Osteocyte (in vitro differentiated cells): ENCODE results near the gene PKD2L1. TPM values are rescaled to one million over a fixed set of nuclear protein-coding genes. Genes with fewer than 3 reads are reported as not detected.
A peak's percentile ranks its signal among the peaks of the same experiment; 100 is the strongest.

Experiments
- DNase-seq: peaks from one replicate; pipeline ENCODE4 v3.0.0; 2021; ENCODE audit warnings: mixed read lengths; ENCODE audit not compliant: unreplicated experiment; ENCODE audit errors: extremely low spot score
- H3K27ac Mint-ChIP-seq: one replicate; pipeline ENCODE4 v1.8.0; 2021; ENCODE audit warnings: mild to moderate bottlenecking, mixed read lengths; ENCODE audit not compliant: unreplicated experiment
- H3K27me3 Mint-ChIP-seq: one replicate; pipeline ENCODE4 v1.8.0; 2021; ENCODE audit warnings: mixed read lengths; ENCODE audit not compliant: unreplicated experiment
- H3K36me3 Mint-ChIP-seq: one replicate; pipeline ENCODE4 v1.8.0; 2021; ENCODE audit warnings: mixed read lengths; ENCODE audit not compliant: unreplicated experiment
- H3K4me1 Mint-ChIP-seq: one replicate; pipeline ENCODE4 v1.8.0; 2021; ENCODE audit warnings: mixed read lengths; ENCODE audit not compliant: unreplicated experiment
- H3K4me3 Mint-ChIP-seq: one replicate; pipeline ENCODE4 v1.8.0; 2021; ENCODE audit warnings: mild to moderate bottlenecking, moderate library complexity, mixed read lengths; ENCODE audit not compliant: unreplicated experiment
- H3K9me3 Mint-ChIP-seq: one replicate; pipeline ENCODE4 v1.8.0; 2021; ENCODE audit warnings: mixed read lengths; ENCODE audit not compliant: unreplicated experiment
- total RNA-seq: library from RNA; stranded (reverse); gene quantifications from 2 replicates; pipeline ENCODE4 v1.2.1, GENCODE V29; 2021
- TF ChIP-seq, protein P1 (sequence below): fragments of 200-600 bp; sonication (generic); IDR thresholded peaks from 2 replicates; pipeline ENCODE4 v1.5.0; 2021; ENCODE audit warnings: antibody characterized with exemption, mild to moderate bottlenecking, moderate library complexity

PKD2L1 gene
- total RNA-seq, 1 donor from 2014 or later = not detected

DNA sequence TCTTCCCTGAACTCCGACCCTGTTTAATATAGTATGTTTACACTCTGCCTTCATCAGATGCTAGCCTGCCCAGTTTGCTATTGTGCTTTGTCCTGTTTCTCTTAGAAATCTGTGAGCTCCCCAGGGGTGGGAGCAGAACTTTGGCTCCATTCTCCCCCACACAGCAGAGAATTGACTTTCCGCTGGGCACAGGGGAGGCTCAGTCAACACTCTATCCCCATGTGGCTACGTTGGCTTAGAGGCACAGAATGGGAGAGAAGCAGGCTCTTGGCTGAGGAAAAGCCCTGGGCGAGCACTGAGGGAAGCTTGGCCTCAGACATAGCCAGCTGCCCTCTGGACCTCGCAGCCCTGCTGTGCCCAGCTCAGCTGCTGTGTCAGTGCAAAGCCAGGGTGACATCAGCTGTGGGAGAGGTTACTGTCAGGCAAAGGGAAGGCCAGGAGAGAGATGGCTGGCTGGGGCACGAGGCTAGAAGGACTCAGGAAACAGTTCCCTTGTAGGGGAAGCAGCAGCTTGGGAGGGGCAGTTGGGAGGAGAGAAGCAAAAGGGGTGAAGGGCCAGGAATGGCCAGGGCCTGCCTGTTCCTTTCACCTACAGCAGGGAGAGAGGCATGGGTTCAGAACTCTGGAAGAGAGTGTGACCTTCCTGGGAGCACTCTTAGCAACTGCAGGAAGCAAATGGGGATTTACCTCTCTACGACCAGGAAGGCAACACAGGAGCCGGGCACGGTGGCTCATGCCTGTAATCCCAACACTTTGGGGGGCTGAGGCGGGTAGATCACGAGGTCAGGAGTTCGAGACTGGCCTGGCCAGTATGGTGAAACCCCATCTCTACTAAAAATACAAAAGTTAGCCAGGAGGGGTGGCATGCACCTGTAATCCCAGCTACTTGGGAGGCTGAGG, 11.2 kb upstream of the PKD2L1 start:
- Mint-ChIP-seq H3K4me3 (no peak overlapping the region), H3K27me3 (peaks cover 5% of the 10 kb centered on the region), H3K9me3 (no peaks in the 10 kb centered on the region), H3K4me1 (peaks cover 30% of the 10 kb centered on the region), H3K27ac (peak overlapping the region; percentile 16), H3K36me3 (no peaks in the 10 kb centered on the region)
- TF ChIP-seq, protein P1, sequence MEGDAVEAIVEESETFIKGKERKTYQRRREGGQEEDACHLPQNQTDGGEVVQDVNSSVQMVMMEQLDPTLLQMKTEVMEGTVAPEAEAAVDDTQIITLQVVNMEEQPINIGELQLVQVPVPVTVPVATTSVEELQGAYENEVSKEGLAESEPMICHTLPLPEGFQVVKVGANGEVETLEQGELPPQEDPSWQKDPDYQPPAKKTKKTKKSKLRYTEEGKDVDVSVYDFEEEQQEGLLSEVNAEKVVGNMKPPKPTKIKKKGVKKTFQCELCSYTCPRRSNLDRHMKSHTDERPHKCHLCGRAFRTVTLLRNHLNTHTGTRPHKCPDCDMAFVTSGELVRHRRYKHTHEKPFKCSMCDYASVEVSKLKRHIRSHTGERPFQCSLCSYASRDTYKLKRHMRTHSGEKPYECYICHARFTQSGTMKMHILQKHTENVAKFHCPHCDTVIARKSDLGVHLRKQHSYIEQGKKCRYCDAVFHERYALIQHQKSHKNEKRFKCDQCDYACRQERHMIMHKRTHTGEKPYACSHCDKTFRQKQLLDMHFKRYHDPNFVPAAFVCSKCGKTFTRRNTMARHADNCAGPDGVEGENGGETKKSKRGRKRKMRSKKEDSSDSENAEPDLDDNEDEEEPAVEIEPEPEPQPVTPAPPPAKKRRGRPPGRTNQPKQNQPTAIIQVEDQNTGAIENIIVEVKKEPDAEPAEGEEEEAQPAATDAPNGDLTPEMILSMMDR = no peak
- DNase-seq = no peak

DNA sequence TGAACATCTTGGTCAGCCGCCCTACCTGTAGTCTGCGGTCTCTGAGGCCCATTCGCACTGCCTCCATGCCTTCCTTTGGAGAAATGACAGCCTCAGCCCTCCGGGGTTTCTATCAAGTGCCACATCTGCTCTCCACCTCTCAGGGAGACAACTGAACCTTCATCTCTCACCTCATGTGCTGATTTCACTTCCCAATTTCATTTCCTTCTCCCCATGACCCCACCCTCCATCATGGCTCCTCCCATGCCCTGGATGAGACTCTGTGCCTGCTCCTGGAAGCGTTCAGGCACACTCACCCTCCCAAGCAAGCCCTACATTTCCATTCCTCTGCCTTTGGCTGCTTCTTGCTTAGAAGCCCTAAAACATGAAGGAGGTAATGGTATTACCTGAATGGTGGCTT, 9.2 kb upstream of the PKD2L1 start:
- peaks cover 14% of the 10 kb centered on the region for H3K27me3 Mint-ChIP-seq
- TF ChIP-seq, protein P1 = no peak
- no peak for DNase-seq
- H3K4me1 Mint-ChIP-seq = peaks cover 18% of the 10 kb centered on the region
- no peak overlapping the region for H3K27ac Mint-ChIP-seq
- no peaks in the 10 kb centered on the region for H3K36me3 Mint-ChIP-seq
- no peak overlapping the region for H3K4me3 Mint-ChIP-seq
- H3K9me3 Mint-ChIP-seq = no peaks in the 10 kb centered on the region

DNA sequence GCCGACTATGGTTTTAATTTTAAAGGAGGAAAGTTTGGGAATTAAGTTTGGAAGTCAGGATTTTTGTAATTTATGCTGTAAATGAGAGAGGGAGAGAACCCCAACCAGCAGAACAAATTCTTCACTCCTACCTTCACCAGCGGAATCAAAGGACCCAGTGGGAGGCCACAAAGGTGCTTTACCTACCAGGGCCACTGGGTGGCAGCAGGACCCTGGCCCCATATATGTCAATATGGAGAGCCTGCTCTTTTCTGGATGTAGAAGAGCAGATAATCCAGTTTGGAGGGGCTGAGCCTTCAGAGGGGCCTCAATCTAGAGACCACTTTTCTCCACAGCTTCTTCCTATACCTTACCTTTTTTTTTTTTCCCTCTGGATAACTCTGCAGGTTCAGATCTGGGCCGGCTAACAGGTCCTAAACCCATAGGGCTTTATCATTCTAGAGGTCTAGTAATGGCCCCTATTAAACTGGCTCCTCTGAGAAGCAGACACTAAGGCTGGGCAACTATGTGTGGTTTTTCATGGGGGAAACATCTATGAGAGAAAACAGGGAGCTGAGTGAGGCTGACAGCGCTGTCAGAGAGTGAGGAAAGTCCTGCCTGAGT, 8.5 kb upstream of the PKD2L1 start:
- TF ChIP-seq, protein P1 = peak; percentile 94
- Mint-ChIP-seq H3K27me3 (peaks cover 21% of the 10 kb centered on the region), H3K27ac (no peak overlapping the region), H3K4me1 (peaks cover 18% of the 10 kb centered on the region), H3K4me3 (no peak overlapping the region), H3K9me3 (no peaks in the 10 kb centered on the region), H3K36me3 (no peaks in the 10 kb centered on the region)
- peak; percentile 90 for DNase-seq

DNA sequence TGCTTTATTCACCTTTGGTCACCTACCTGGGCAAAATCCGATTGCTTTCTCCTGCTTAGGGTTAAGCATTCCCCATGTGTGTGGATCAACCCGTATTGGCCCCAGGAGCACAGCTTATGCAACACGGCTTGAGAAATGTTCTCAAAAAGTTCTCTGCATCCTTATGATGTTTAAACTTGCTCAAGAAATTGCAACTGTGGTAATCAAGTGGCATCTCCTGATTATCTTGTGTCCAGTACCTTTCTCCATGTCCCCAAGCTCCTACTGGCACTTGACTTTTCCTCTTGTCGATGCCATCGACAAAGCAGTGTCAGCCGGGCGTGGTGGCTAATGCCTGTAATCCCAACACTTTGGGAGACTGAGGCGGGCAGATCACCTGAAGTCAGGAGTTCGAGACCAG, 4.7 kb upstream of the PKD2L1 start:
- no peaks in the 10 kb centered on the region for H3K9me3 Mint-ChIP-seq
- TF ChIP-seq, protein P1 = no peak
- H3K4me3 Mint-ChIP-seq = no peak overlapping the region
- H3K36me3 Mint-ChIP-seq = no peaks in the 10 kb centered on the region
- no peaks in the 10 kb centered on the region for H3K4me1 Mint-ChIP-seq
- no peak overlapping the region for H3K27ac Mint-ChIP-seq
- peaks cover 52% of the 10 kb centered on the region for H3K27me3 Mint-ChIP-seq
- DNase-seq = no peak
